GM21825 (cell line): Measurements from ENCODE around the gene GALNT2.

ENCODE experiments used
- ATAC-seq: cut with Tn5 transposase; IDR thresholded peaks from one replicate; pipeline ENCODE4 v1.9.1; 2021; ENCODE audit warnings: mild to moderate bottlenecking, moderate library complexity; ENCODE audit not compliant: unreplicated experiment

Gene GALNT2

DNA sequence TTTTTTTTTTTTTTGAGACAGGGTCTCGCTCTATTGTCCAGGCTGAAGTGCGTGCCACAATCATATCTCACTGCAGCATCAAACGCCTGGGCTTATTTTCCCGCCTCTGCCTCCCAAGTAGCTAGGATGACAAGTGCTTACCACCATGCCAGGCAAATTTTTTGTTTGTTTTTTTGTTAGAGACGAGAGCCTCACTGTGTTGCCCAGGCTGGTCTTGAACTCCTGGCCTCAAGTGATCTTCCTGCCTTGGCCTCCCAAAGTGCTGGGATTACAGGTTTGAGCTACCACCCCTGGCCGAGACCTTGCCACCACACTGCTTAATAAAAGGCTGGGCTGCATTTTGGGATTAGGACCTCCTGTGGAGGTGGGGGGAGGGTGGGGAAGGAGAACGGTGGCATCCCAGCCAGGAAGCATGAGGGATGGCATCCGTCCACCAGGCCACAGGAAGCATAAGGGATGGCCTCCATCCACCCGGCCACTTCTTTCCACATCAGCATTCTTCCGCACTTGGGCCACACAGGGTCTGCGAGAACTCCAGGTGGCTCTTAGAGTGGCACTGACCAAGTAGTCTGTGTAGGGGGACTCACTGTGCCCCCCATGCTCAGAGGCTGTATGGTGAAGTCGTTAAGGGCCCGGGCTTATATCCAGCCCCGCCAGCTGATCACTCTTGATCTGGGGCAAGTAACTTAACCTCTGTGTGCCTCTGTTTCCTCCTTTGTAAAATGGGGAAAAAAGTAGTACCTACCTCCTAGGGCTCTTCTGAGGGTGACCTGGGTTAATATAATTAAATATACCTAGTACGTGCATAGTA, 75.0 kb downstream of the GALNT2 start:
- no peak for ATAC-seq

DNA sequence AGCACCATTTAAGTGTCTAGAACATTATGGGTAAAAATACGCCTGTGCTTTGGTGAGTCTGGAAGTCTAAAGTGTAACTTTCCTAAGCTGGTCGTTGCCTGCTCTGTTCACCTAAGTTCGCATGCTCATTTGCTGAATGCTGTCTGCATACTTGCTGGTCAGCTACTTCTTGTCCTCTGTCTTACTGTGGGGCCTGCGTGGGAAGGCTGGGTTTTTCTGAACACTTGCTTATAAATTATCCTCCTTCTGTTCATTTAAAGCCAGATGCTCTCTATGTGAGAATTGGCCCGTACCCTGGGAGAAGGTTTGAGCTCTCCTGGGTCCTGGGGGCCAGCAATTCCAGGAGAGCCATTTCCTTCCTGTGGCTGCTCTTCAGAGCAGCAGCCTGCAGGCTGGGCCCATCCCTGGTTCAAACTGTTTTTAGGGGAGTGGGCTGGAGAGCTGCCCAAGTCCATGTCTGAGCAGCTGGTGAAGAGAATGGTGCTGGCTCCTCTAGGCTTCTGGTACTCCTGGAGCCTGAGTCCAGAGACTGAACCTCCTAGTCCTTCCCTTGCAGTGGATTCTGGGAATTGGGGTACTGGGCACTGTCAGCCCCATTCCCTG, 75.7 kb downstream of the GALNT2 start:
- no peak for ATAC-seq

DNA sequence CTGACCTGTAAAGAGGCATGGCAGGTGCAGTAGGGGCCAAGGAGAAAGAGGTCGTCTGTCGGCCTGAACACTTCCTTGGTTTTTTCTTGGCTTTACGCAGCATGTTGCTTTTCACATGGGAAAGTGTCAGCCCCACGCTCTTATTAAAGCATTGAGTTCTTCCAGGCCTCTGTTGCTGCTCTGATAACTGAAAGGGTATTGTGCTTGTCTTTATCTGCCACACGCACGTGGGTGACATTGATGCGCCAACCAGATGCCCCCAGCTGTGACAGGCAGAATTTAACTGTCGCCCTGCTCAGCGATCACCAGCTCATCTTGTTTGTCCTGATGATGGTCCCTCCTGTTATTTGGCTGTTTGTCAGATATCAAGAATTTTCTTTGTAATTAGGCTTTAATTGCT, 76.5 kb downstream of the GALNT2 start:
- no peak for ATAC-seq

DNA sequence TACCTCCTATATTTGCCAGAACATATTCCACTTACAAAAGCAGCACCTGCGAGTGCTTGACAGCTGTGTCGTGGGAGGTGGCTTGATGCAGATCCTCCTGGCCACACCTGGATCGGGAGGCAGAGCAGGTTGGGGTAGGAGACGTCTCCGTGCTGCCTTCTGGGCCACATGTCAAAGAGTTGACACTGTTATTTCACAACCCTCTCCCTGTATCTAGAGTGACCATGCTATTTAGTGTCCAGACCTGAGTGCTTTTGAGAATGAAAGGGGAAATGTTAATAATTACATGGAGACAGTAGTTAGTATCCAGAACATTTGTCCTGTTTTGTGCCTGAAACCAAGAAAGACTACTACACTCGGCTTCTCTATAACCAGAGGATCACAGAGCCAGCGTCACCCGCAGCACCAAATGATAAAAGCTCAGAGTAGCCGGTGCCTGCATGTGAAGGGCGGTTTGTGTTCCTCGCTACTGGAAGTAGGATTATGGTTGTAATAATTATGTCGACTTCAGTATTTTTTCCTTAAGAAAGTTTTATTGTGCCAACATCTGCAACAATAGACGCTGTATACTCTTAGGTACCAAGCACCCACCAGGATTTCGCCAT, 77.1 kb downstream of the GALNT2 start:
- ATAC-seq = no peak

DNA sequence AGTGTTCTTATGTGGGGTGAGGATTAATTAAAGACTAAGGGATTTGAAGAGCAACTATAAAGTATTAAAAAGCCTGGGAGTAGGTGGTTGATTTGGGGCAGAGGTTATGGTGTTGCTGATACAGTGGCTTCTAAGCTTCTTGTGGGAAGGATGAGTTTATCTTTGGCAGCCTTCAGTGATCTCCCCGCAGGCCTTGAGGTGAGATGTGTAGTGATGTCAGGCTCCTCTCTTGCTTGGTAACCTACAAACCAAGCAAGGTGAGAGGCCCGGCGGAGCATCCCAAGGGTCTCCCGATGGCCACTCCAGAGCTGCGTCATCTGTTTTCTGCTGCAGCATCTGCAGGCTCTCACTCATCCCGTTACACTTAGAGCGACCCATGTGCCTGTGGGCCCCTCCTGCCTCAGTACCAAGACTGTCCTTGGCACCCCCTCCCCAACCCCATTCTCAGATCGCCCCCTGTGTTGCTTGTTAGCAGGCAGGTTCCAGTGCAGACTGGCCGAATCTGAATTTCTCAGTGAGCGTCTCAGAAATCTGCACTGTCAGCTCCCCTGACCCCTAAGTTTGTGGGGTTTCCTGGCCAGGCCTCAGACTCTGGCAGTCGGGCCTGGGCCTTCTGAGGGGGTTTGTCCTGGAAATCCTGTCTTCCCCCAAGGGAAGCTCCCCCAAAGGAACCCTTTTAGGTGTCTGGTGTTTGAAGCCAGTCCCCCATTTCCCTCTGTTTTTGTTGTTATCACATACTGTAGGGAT, 77.9 kb downstream of the GALNT2 start:
- no peak for ATAC-seq

DNA sequence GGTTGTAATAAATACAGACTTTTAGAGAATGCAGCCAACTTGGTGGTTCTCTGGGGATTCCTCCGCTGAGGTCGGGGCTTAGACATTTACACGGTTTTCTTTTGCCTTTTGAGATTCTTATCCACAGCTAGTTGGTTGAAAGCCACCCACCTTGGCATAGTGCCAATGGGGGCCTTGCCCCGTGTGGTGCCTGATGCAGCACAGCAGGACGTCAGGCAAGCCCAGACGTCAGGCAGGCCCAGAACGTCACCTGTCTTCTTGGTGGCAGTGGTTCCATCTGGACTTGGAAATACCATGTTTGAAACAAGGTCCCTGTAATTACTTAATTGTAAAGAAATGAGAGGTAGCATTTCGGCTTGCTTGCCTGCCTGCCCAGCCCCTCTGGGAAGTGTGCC, 78.5 kb downstream of the GALNT2 start:
- ATAC-seq = no peak

DNA sequence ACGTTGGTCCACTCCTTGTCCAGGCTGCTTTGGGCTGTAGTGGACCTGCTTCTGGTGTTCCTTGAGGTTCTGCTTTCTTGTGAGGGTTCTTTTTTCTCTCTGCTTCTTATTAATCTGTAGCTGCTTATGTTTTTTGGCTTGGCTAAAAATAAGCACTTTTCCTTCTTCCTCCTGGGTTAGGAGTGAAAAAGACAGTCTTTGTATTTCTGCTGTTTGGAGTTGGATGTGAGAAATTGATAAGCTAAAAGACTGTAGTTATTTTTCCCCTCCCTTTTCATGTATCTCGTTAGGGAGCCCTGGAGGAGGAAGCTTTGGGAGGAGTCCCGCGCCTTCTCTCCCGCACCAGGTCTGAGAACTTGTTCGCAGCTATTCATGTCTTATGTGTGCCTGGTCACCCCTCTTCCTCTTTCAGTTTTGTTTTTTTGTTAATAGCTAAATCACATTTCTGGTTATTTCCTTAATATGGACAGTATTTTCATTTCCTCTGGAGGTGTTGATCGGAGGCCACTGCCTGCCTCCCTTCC, 79.0 kb downstream of the GALNT2 start:
- peak; percentile 30 for ATAC-seq

DNA sequence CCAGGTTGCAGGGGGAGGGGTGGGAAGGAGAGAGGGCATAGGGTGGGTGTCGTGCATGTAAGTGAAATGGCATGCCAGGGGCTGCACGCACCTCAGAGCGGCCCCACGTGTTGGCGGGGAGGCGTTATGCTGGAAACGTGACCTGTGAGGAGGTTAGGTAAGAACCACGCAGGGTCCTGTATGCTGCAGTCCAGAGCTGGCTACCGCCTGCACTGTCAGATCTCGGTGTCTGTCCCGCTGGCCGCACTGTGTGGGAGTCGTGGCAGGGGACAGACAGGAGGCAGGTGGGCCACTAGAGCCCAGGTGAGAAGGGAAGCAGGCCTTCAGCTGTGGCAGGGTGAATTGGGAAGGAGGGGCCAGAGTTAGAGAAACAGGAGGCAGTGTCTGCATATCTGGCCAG, 79.7 kb downstream of the GALNT2 start:
- no peak for ATAC-seq

DNA sequence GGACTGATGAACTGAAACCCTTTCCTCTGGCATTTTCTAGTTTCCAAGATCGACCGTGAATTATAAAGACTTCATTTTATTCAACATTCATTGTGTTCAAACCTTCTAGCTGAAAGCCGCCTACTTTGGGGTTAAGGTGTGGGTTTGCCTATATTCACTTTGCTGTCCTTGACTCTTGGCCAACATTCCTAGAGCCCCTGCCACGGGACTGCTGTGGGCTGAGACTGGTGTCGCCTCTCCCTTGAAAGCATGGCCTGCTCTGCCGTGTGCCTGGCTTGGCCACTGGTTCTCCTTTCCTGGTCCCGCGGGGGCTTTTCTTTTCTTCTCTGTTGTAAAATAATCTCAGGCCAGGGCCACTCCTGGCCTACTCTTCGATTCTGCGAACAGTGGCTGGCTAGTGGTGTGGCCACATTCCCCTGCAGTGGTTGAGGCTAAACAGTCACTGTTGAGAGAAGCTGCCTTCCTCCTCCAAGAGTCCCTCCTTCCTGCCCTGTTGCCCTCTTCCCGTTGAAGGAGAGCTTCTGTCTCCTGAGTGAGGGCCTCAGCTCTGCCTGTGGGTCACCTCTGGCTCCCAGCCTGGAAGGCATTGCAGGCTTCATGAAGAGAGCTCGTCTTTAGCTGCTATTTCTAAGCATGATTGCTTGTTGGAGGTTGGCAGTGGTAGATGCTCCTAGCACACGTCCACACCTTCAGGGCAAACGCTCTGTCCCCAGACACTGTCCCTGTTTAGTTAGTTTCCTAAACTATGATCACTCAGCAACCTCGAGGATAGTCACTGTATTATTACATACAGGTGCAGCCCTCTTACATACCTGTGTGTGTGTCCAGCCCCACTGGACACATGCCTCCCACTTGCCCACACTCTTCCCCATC, 80.5 kb downstream of the GALNT2 start:
- no peak for ATAC-seq

DNA sequence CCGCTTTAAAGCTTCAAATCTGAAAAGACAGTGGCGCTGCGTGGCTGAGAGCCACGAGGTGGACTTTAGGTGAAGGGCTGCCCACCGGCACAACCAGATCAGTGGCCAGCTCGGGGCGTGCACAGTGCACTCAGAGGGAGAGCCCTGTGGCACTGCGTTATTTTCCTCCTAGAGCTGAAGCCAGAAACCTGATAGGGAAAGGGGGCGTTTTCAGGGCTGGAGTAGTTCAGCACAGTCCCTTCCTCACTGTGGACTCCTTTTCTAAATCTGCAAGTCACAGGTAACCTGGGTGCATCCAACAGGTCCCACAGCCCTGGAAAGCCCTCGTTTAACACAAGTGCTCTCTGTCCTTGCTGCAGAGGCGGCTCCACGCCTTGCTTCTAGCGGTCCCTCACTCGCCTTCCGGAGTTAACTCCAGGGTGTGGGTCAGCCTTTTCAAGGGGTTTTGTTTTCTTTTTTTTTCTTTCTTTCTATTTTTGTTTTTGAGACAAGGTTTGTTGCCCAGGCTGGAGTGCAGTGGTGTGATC, 81.2 kb downstream of the GALNT2 start:
- ATAC-seq = no peak

DNA sequence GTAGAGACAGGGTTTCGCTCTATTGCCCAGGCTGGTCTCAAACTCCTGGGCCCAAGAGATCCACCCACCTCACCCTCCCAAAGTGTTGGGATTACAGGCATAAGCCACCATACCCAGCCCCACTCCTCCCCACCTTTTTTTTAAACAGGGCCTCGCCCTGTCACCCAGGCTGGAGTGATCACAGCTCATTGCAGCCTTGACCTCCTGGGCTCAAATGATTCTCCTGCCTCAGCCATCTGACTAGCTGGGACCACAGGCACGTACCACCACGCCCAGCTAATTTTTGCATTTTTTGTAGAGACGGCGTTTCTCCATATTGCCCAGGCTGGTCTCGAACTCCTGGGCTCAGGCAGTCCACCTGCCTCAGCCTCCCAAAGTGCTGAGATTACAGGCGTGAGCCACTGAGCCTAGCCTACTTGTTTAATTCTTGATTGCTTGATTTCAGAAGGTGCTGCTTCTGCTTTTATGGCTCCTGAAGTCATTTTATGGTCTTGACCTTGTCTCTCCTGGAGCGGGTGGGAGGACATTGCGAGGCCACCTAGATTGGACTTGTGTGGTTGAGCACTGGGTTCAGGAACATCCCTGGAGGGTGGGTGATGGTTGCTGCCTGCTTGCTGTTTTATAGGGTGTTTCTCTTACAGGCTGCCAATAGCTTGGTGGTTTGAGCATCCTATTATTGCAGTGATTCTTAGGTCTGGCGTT, 81.9 kb downstream of the GALNT2 start:
- no peak for ATAC-seq

DNA sequence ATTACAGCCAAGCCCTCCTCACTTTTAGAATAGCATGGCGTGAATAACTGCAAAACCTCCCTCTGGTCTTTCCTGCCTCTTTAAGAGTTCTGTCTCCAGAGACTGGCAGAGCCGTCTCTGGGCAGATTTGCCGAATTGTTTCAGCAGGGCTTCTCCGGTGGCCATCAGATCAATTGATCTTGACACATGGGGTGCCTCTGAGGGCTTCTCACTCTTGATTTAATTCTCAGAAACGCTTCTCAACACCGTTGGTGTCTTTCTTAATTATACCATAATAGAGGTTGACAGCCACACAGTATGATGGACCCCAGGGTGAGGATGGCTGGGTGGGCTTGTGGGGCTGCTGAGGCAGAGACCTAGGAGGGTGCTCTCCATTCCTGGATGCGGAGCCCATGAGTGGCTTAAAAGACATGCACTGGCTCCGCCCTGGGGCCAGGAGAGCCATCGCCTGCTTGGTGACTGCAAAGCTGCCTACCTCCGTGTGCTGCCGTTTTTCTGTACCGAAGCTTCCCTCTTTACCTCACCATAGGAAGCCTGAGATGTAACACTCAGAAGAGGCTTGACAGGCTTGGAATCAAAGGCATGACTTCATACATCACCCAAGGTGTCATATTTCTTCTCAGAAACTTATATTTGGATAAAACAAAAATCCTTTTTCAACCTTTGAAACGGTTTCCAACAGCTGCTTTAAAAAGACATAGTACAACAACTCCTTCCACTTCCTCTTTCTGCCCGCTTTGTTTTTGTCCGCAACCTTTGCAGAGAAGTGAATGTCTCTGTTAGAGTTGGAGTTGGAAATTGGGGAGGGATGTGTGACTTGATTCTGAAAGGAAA, 82.9 kb downstream of the GALNT2 start:
- ATAC-seq = peak; percentile 56

DNA sequence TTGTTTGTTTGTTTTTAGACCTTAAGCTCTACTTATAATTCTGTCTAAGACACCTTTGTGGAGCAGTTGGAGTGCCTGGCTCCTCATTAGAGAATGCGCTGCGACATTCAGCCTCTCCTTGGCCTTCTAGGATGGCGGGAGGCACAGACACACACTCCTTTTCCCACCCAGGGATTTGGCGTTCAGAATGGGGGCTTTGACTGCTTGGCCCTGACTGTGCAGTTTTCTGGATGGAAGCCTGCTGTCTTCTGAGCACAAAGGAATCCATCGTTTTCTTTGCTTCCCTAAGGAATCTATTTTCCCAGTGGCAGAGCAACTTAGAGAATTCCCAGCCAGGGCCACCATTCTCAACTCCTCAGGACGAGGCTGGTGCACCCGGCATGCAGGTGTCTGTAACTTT, 83.6 kb downstream of the GALNT2 start:
- ATAC-seq = no peak

DNA sequence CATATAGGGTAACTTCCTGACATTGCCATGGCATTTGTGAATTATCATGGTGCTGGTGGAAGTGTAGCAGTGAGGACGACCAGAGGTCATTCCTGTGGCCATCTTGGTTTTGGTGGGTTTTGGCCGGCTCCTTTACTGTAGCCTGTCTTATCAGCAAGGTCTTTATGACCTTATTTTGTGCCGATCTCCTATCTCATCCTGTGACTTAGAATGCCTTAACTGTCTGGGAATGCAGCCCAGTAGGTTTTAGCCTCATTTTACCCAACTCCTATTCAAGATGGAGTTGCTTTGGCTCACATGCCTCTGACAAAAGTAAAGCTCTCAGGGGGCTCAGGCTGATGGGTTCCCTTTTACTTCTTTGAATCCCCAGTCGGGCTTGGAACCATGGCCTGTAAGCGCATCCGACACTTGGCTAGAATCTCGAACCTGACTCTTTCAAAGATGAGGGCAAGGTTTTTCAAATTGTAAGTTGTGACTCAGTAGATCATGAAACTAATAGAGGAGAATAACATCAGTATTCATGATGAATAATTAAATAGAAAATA, 85.0 kb downstream of the GALNT2 start:
- ATAC-seq = no peak

DNA sequence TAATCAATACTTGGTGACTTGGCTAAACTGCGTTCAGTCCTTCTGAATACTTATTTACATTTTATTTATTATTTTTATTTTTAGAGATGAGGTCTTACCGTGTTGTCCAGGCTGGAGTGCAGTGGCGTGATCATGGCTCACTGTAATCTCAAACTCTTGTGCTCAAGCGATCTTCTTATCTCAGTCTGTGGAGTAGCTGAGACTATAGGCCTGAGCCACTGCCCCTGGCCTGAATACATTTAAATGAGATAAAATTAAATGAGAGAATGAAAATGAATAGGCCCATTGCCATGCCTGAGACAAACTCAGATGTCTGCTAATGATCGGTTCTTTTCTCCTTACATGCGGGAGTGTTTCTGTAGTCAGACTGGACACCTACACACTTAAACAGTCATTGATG, 86.0 kb downstream of the GALNT2 start:
- no peak for ATAC-seq

DNA sequence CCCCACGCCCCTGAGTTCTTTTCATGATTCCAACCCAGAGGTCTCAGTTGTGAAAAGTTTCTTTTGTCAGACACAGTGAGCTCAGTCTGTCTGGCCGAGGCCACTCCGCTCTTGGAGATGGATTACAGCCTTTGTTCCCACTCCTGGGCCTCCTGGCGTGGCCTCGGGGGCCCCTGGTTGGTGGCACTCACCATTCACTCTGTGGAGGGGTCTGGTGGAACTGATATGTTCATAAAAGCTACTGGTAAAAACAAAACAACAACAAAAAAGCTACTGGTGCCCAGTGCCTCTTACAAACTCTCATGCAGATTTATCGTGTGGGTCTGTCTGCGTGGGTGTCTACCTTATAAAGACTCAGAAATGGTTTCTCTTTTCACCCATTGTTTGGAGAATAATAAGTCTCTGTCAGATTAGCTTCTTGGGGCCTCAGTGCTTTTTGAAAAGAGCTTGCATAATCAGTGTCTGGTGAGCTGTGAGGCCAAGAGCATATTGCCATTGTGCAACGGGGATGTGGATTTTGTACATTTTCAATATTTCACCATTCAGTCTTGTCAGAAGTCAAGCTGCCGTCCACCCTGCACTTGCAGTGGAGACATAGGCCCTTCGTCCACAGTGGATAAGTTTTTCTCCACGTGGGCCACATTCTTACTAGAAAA, 86.7 kb downstream of the GALNT2 start:
- no peak for ATAC-seq

DNA sequence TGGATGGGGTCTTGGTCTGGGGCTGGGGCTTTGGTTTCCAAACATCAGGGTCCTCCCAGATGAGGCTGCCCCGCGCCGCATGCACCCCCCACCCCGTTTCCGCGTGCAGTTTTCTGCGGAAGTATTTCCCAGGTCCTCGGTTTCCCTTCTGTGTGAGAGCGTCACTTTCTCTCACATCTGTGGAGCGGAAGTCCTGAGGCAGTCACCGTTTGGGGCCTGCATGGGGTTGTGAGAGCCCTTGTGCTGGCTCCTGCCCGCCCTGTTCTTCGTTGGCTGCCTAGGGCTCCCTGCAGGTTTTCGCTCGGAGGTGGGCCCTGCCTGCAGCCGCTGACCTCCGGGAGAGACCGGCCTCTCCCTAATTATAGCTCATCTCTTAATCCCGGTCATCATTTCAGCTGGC, 88.0 kb downstream of the GALNT2 start:
- no peak for ATAC-seq

DNA sequence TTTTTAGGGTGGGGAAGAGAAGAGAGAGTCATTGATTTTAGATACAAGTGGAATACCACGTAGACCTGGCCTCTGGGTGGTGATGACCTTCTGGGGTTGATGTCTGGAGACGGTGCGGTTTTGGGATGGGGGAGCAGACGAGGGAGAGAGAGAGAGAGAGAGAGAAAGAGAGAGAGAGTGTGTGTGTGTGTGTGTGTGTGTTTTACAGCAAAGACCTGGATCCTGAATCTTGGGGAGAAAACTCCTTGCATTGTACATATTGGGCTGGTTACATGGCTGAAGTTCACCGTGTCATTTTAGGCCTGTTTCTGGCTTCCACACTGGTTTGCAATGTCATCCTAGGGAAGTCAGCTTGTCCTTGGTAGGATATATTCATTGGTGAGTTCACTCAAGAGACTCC, 89.0 kb downstream of the GALNT2 start:
- ATAC-seq = no peak
